Stimulated activated CD8-positive, alpha-beta memory T cell treated with anti-CD3 and anti-CD28 coated beads, Interleukin-15, amount 100 ng/mL, for 1 hour (primary cell): ENCODE data around the gene CLECL1.
"Not testable (repeated sequence)": the region's sequence is repeated elsewhere in the genome, so short reads cannot be mapped to it uniquely, and the experiment has no call there.

Experiments used
- DNase-seq: peaks from one replicate; pipeline ENCODE4 v3.0.0-alpha.2; 2020; ENCODE audit warnings: low read depth

CLECL1 gene

DNA sequence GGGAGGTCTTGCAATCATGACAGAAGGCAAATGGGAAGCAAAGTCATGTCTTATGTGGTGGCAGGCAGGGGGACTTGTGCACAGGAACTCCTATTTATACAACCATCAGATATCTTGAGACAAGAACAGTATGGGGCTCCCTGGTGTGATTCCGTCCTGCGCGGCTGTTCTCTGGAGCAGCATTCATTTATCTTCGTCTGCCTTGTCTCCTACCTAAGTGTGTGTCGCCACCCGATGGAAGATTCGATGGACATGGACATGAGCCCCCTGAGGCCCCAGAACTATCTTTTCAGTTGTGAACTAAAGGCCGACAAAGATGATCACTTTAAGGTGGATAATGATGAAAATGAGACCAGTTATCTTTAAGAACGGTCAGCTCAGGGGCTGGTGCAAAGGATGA is 37.7 kb downstream of the CLECL1 start:
- DNase-seq: not testable (repeated sequence)

DNA sequence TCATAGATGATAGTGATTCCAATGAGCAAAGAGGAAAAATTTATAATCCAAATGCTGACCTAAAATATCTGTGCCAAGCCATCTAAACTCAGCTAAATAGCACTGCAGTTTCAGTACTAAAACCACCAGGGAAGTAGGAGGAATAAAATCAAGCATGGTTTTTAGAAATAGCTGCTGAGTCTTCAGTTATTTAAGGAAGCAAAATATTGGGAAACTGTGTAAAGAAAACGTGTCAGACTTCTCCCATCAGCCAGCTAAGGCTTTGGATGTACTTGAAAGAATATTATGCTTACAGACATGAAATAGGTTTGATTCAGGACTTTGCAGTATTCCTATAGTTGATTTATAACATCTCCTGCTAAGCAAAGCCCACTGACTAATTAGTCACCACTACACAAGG is 38.7 kb downstream of the CLECL1 start:
- DNase-seq: no peak

DNA sequence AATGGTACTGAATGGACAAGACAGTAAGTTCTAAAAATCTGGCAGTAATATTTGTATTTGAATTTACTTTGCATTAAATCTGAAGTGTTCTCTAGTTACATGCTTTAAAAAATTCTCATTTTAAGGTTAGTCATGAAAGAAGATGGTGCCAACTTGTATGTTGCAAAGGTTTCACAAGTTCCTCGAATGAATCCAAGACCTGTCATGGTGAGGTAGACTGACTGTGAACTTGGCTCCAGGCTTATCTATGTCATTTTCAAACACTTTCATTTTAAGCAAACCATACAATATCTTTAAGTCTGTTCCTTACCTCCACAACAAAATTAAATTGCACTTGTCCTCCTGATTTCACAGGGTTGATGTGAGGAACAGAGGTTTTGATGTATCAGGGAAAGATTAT is 40.0 kb downstream of the CLECL1 start:
- DNase-seq: no peak

DNA sequence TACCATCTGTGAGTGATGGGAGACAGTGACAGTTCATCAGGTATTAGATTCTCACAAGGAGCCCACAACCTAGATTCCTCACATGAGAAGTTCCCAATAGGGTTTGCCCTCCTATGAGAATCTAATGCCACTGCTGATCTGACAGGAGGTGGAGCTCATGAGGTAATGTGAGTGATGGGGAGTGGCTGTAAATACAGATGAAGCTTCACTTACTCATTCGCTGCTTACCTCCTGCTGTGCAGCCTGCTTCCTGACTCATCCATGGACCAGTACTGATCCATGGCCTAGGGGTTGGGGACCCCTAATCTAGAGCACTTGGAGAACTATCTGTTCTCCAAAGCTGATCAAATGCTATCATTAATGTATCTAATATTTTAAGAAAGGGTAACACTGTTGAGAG is 45.7 kb downstream of the CLECL1 start:
- no peak for DNase-seq

DNA sequence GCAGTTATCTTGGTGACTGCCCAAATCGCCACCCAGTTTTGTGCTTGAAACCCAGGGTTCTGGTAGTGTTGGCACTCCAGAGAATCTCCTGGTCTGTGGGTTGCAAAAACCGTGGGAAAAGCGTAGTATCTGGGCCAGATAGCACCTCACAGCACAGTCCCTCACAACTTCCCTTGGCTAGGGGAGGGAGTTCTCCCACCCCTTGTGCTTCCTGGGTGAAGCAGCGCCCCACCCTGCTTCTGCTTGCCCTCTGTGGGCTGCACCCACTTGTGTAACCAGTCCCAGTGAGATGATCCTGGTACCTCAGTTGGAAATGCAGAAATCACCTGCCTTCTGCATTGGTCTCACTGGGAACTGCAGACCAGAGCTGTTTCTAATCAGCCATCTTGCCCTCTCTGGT is 47.0 kb downstream of the CLECL1 start:
- no peak for DNase-seq

DNA sequence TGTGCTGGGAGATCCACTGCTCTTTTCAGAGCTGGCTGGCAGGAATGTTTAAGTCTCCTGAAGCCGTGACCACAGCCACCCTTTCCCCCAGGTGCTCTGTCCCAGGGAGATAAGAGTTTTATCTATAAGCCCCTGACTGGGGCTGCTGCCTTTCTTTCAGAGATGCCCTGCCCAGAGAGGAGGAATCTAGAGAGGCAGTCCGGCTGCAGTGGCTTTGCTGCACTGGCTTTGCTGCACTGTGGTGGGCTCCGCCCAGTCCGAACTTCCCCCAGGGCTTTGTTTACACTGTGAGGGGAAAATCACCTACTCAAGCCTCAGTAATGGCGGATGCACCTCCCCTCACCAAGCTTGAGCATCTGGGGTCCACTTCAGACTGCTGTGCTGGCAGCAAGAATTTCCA is 47.5 kb downstream of the CLECL1 start:
- not testable (repeated sequence) for DNase-seq

DNA sequence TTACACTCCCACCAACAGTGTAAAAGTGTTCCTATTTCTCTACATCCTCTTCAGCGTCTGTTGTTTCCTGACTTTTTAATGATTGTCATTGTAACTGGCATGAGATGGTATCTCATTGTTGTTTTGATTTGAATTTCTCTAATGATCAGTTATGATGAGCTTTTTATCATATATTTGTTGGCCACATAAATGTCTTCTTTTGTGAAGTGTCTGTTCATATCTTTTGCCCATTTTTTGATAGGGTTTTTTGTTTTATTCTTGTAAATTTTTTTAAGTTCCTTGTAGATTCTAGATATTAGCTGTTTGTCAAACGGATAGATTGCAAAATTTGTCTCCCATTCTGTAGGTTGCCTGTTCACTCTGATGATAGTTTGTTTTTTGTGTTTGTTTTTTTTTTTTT is 49.9 kb downstream of the CLECL1 start:
- DNase-seq: not testable (repeated sequence)

DNA sequence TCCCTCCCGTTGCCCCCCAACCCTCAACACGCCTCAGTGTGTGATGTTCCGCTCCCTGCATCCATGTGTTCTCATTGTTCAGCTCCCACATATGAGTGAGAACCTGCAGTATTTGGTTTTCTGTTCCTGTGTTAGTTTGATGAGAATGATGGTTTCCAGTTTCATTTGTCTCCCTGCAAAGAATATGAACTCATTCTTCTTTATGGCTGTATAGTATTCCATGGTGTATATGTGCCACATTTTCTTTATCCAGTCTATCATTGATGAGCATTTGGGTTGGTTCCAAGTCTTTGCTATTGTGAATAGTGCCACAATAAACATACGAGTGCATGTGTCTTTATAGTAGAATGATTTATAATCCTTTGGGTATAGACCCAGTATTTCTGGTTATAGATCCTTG is 50.4 kb downstream of the CLECL1 start:
- not testable (repeated sequence) for DNase-seq

DNA sequence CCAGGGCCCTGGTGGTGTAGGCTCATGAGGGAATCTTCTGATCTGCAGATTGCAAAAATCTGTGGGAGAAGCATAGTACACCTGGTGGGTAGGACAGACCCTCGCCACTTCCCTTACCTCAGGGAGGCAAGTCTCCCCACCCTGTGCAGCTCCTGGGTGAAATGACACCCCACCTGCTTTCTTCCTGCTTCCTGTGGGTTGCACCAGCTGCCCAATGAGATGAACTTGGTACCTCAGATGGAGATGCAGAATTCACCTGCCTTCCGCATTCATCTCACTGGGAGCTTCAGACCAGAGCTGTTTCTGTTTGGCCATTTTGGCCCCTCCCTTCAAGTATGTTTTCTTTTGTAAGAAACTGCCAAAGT is 58.7 kb downstream of the CLECL1 start:
- no peak for DNase-seq

DNA sequence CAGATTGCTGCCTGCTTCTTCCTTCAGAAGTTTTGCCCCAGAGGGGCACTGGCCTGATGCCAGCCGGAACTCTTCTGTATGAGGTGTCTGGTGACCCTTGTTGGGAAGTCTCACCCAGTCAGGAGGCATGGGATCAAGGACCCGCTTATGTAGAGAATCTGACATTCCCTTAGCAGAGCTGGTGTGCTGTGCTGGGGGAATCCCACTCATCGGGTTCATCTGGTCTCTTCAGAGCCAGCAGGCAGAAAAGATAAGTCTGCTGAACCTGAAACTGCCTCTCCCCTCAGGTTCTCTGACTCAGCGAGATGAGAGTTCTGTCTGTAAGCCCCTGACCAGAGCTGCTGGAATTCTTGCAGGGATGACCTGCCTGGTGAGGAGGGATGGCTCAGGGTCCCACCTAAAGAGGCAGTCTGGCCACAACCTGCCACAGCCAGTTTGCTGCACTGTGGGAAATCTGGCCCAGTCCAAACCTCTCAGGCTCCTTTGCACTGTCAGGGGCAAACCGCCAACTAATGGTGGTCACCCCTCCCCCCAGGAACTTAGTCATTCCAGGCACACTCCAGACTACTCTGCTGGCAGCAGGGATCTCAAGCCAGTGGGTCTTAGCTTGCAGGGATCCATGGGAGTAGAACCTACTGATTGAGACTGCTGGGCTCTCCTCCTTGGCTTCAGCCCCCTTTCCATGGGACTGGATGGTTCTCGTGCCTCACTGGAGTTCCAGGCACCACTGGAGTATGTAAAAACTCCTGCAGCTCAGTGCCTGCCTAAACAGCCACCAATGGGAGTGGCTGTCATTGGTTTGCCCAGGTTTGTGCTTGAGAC is 59.3 kb downstream of the CLECL1 start:
- DNase-seq: no peak
